ENCODE measurements around the gene RILPL2.
"Not testable (repeated sequence)": the region's sequence is repeated elsewhere in the genome, so short reads cannot be mapped to it uniquely, and the experiment has no call there.

The RILPL2 gene

GRCh38 chr12:123401753-123402683, 34.5 kb downstream of the RILPL2 start:
- DNase-seq: no peak

GRCh38 chr12:123399255-123399617, 37.2 kb downstream of the RILPL2 start:
- no peak for DNase-seq

- no peak for DNase-seq
Observed at GRCh38 chr12:123398550-123399254, 37.8 kb downstream of the RILPL2 start.

- DNase-seq: no peak
Observed at GRCh38 chr12:123398177-123398549, 38.3 kb downstream of the RILPL2 start.

- DNase-seq: no peak
Observed at GRCh38 chr12:123397400-123397799, 39.1 kb downstream of the RILPL2 start.

GRCh38 chr12:123396954-123397353, 39.5 kb downstream of the RILPL2 start:
- DNase-seq: no peak

- no peak for DNase-seq
Observed at GRCh38 chr12:123396543-123396942, 39.9 kb downstream of the RILPL2 start.

- DNase-seq: no peak
Observed at GRCh38 chr12:123395236-123395635, 41.2 kb downstream of the RILPL2 start.

- no peak for DNase-seq
Observed at GRCh38 chr12:123393747-123394146, 42.7 kb downstream of the RILPL2 start.

- DNase-seq: no peak
Observed at GRCh38 chr12:123391546-123392343, 44.7 kb downstream of the RILPL2 start.

GRCh38 chr12:123390498-123391426, 45.7 kb downstream of the RILPL2 start:
- DNase-seq: no peak

- DNase-seq: peak; percentile 38
Observed at GRCh38 chr12:123389560-123390351, 46.7 kb downstream of the RILPL2 start.

- no peak for DNase-seq
Observed at GRCh38 chr12:123388951-123389559, 47.4 kb downstream of the RILPL2 start.

GRCh38 chr12:123388177-123388950, 48.1 kb downstream of the RILPL2 start:
- DNase-seq: peak; percentile 94

- DNase-seq: peak; percentile 80
Observed at GRCh38 chr12:123387508-123388176, 48.8 kb downstream of the RILPL2 start.

GRCh38 chr12:123385536-123385935, 50.9 kb downstream of the RILPL2 start:
- DNase-seq: not testable (repeated sequence)

- DNase-seq: peak; percentile 53
Observed at GRCh38 chr12:123384994-123385376, 51.5 kb downstream of the RILPL2 start.

- peak; percentile 53 for DNase-seq
Observed at GRCh38 chr12:123384318-123384993, 52.0 kb downstream of the RILPL2 start.

- DNase-seq: no peak
Observed at GRCh38 chr12:123382684-123383083, 53.8 kb downstream of the RILPL2 start.

Measured in OCI-M1 (cell line).